HepG2 (cell line): Measurements from ENCODE around the gene FAM3A. TPM values are rescaled to one million over a fixed set of nuclear protein-coding genes. Genes with fewer than 3 reads are reported as not detected.

Experiments used
- ATAC-seq: fragments of 200-7000 bp; cut with Tn5 transposase; 3 replicates; pipeline ENCODE4 v1.9.1; 2020; ENCODE audit warnings: mild to moderate bottlenecking, moderate library complexity
- BruUV-seq: library from RNA; stranded (reverse); fragments of 400-500 nt; replicated peaks from 2 replicates; lab custom pipeline; 2021; lab: Mats Ljungman, UMichigan
- CTCF ChIA-PET: fragments of 300-600 bp; formaldehyde crosslinking; extraction: SDS; loops from one replicate; lab custom pipeline; 2021; ENCODE audit warnings: low total read pairs, inconsistent platforms, low intra/inter-chr PET ratio; lab: Yijun Ruan, JAX
- POLR2A ChIA-PET: fragments of 350-600 bp; sonication (Branson Sonifier 250); formaldehyde crosslinking; loops from one replicate; lab custom pipeline; 2020; ENCODE audit warnings: antibody characterized with exemption, inconsistent platforms; lab: Yijun Ruan, JAX
- DNase-seq: peaks from one replicate; pipeline ENCODE4 v3.0.0-alpha.2; 2015; ENCODE audit warnings: low spot score
- FAIRE-seq: peaks from 3 replicates; lab custom pipeline; 2011; peaks lifted over from hg19 to GRCh38; lab: Jason Lieb, UNC
- H2AFZ ChIP-seq: one replicate; pipeline ENCODE4 v1.6.1; 2011; ENCODE audit warnings: low read length, inconsistent platforms
- H3K27ac ChIP-seq: fragments of 300-600 bp; 3 replicates; pipeline ENCODE4 v1.8.0; 2011; ENCODE audit warnings: mixed run types, mild to moderate bottlenecking, mixed read lengths, low read length, inconsistent platforms; ENCODE audit not compliant: insufficient read depth; ENCODE audit errors: extremely low read length
- H3K27me3 ChIP-seq, 2 experiments: fragments of 200-600 bp in 1 of 2; 2 replicates in 1 of 2; 3 replicates in 1 of 2; pipeline versions ENCODE4 v1.6.0 to v1.8.0; 2011; ENCODE audit warnings: low read length in 2 of 2, mild to moderate bottlenecking in 2 of 2, moderate library complexity in 2 of 2, inconsistent platforms in 1 of 2; ENCODE audit not compliant: insufficient read depth in 2 of 2, control insufficient read depth in 1 of 2
- H3K36me3 ChIP-seq, 2 experiments: fragments of 200-600 bp in 1 of 2; replicated peaks in 1 of 2; 2 replicates in 1 of 2; 3 replicates in 1 of 2; pipeline versions ENCODE4 v1.5.1 to v1.8.0; 2011; ENCODE audit warnings: low read length in 2 of 2, inconsistent platforms in 1 of 2; ENCODE audit not compliant: insufficient read depth in 2 of 2, control insufficient read depth in 1 of 2
- H3K4me1 ChIP-seq: 2 replicates; pipeline ENCODE4 v1.5.1; 2012; ENCODE audit warnings: low read length, inconsistent platforms; ENCODE audit not compliant: insufficient read depth
- H3K4me2 ChIP-seq: 2 replicates; pipeline ENCODE4 v1.6.0; 2011; ENCODE audit warnings: low read depth, low read length, inconsistent platforms
- H3K4me3 ChIP-seq, 3 experiments: fragments of 200-600 bp in 1 of 3; sonication (generic), shearing (Covaris generic) in 1 of 3; replicated peaks in 1 of 3; 2 replicates each; pipeline ENCODE4 v1.5.1; 2011 to 2016; ENCODE audit warnings: low read length in 3 of 3, inconsistent platforms in 2 of 3, low read depth in 2 of 3, mild to moderate bottlenecking in 2 of 3, control low read depth in 1 of 3, mixed read lengths in 1 of 3; ENCODE audit not compliant: insufficient read depth in 1 of 3
- H3K79me2 ChIP-seq: one replicate; pipeline ENCODE4 v1.6.1; 2011; ENCODE audit warnings: low read length, inconsistent platforms; ENCODE audit not compliant: insufficient read depth
- H3K9ac ChIP-seq: 2 replicates; pipeline ENCODE4 v1.6.0; 2011; ENCODE audit warnings: mild to moderate bottlenecking, low read depth, low read length, inconsistent platforms; ENCODE audit not compliant: insufficient read depth
- H3K9me3 ChIP-seq: 2 replicates; pipeline ENCODE4 v1.5.1; 2012; ENCODE audit warnings: mild to moderate bottlenecking, low read length
- H4K20me1 ChIP-seq: 2 replicates; pipeline ENCODE4 v1.6.0; 2011; ENCODE audit warnings: inconsistent platforms, mild to moderate bottlenecking, low read length, moderate library complexity; ENCODE audit not compliant: insufficient read depth
- FOXO1 ChIP-seq: sonication (generic); formaldehyde crosslinking; IDR thresholded peaks from 2 replicates; pipeline ENCODE4 v1.4.0; 2020; ENCODE audit warnings: missing genetic modification reagents
- HDAC1 ChIP-seq: sonication (generic); formaldehyde crosslinking; IDR thresholded peaks from 2 replicates; pipeline ENCODE4 v1.5.1; 2020; ENCODE audit warnings: mild to moderate bottlenecking, missing genetic modification reagents
- HMGA1 ChIP-seq: sonication (generic); formaldehyde crosslinking; conservative IDR thresholded peaks from 2 replicates; pipeline ENCODE4 v1.4.0; 2020; ENCODE audit warnings: missing genetic modification reagents
- MAFF ChIP-seq: IDR thresholded peaks from 2 replicates; pipeline ENCODE4 v1.6.1; 2011; ENCODE audit warnings: low read depth, low read length, improper control_type of control experiment
- NFE2L2 ChIP-seq: fragments of 150-350 bp; IDR thresholded peaks from 2 replicates; pipeline ENCODE4 v1.6.1; 2014; ENCODE audit warnings: low read length
- PCBP1 ChIP-seq: fragments of 200-400 bp; formaldehyde crosslinking; IDR thresholded peaks from 2 replicates; pipeline ENCODE4 v1.6.1; 2017; ENCODE audit warnings: mild to moderate bottlenecking, low read depth, low read length, borderline replicate concordance
- SAP130 ChIP-seq: IDR thresholded peaks from 2 replicates; pipeline ENCODE4 v1.6.1; 2016; ENCODE audit warnings: low read depth
- SUZ12 ChIP-seq: fragments of 150-350 bp; IDR thresholded peaks from 2 replicates; pipeline ENCODE4 v1.6.1; 2014; ENCODE audit warnings: low read depth, low read length
- ZNF3 ChIP-seq: IDR thresholded peaks from 2 replicates; pipeline ENCODE4 v1.7.0; 2017; ENCODE audit warnings: inconsistent platforms
- ZNF766 ChIP-seq: sonication (generic); formaldehyde crosslinking; IDR thresholded peaks from 2 replicates; pipeline ENCODE4 v1.5.0; 2020; ENCODE audit warnings: missing genetic modification reagents, borderline replicate concordance
- WGBS: methylation state at CpG from one replicate; pipeline ENCODE4 v1.1.6; 2017; ENCODE audit warnings: low lambda C conversion rate; 5-methylcytosine and 5-hydroxymethylcytosine counted together
- in situ Hi-C: cut with HindIII; loops from 2 replicates; pipeline ENCODE4 v1.10.0; 2017; ENCODE audit warnings: low pct_unique_long_range_greater_than_20kb; ENCODE audit not compliant: extremely low pct_ligation_motif_present
- intact Hi-C: fragments of 100-400 bp; cut with micrococcal nuclease; formaldehyde crosslinking; loops from one replicate; pipeline ENCODE4 v1.10.0; 2022; ENCODE audit not compliant: unreplicated experiment
- polyA plus RNA-seq, 8 experiments: library from polyadenylated mRNA; depleted of rRNA in 3 of 8; stranded (reverse) in 7 of 8; unstranded in 1 of 8; fragments of >200 nt; fragmentation: Illumina TruSeq in 4 of 8; extraction: Trizol in 4 of 8; gene quantifications; 2 replicates each; pipeline versions ENCODE4 v1.2.1 to v1.2.3, GENCODE V29; 2011 to 2016; ENCODE audit warnings: low read depth in 4 of 8, missing spikeins in 1 of 8, mixed read lengths in 1 of 8; ENCODE audit not compliant: insufficient read depth in 1 of 8
- total RNA-seq, 5 experiments: library from RNA; depleted of rRNA; stranded (reverse); fragments of >200 nt; fragmentation: Illumina TruSeq; extraction: Trizol; gene quantifications; 2 replicates each; pipeline ENCODE4 v1.2.3, GENCODE V29; 2016; ENCODE audit warnings: low read depth in 1 of 5
- TF ChIP-seq, protein P1 (sequence below): IDR thresholded peaks from 2 replicates; pipeline ENCODE4 v1.6.1; 2016; ENCODE audit warnings: low read depth, control low read depth
- TF ChIP-seq, protein P2 (sequence below): sonication (generic); formaldehyde crosslinking; IDR thresholded peaks from 2 replicates; pipeline ENCODE4 v1.5.0; 2020; ENCODE audit warnings: mild to moderate bottlenecking, missing genetic modification reagents, borderline replicate concordance

The FAM3A gene
- total and polyA plus RNA-seq, 2 of the 13 experiments (the other 11 are each of a cell fraction or from before 2014, with no cell fraction given), result 11.2 to 22.7 TPM

GRCh38 chrX:154489182-154489581, 26.9 kb downstream of the FAM3A start (continued):
- TF ChIP-seq HDAC1 (CRISPR knock-in tag) (no peak), SUZ12 (no peak)

GRCh38 chrX:154488336-154489075, 27.5 kb downstream of the FAM3A start:
- no peak for ATAC-seq
- Histone ChIP-seq H3K27me3 (no peaks in the 10 kb centered on the region), H4K20me1 (no peaks in the 10 kb centered on the region), H3K27ac (no peak overlapping the region), H3K9me3 (no peaks in the 10 kb centered on the region), H3K4me1 (peaks cover 27% of the 10 kb centered on the region), H3K4me3 (no peak overlapping the region), H3K79me2 (no peaks in the 10 kb centered on the region), H2AFZ (no peak overlapping the region), H3K36me3 (no peaks in the 10 kb centered on the region; a peak in 1 of 5 replicates), H3K9ac (no peak overlapping the region), H3K4me2 (no peak overlapping the region)
- DNase-seq, result no peak
- in situ Hi-C loops, result no loop called here
- CTCF ChIA-PET, result no interaction called here
- WGBS, result no CpG with 5 or more reads among the region's 20 CpGs
- POLR2A ChIA-PET, result interaction anchor here (2.7 to 3.2 kb wide), 4 partner anchors 28 to 90 kb away, joined by 13 to 31 read pairs (median 18); partner anchors contain the start of genes FAM3A and RPL10
- no peak for FAIRE-seq
- intact Hi-C loops, result no loop called here
- TF ChIP-seq NFE2L2, result no peak
- TF ChIP-seq ZNF766 (CRISPR knock-in tag), result no peak
- TF ChIP-seq FOXO1 (CRISPR knock-in tag), result no peak
- TF ChIP-seq PCBP1, result no peak
- TF ChIP-seq SAP130, result no peak
- TF ChIP-seq MAFF, result no peak
- no peak for TF ChIP-seq ZNF3 (CRISPR knock-in tag)
- TF ChIP-seq, protein P1, sequence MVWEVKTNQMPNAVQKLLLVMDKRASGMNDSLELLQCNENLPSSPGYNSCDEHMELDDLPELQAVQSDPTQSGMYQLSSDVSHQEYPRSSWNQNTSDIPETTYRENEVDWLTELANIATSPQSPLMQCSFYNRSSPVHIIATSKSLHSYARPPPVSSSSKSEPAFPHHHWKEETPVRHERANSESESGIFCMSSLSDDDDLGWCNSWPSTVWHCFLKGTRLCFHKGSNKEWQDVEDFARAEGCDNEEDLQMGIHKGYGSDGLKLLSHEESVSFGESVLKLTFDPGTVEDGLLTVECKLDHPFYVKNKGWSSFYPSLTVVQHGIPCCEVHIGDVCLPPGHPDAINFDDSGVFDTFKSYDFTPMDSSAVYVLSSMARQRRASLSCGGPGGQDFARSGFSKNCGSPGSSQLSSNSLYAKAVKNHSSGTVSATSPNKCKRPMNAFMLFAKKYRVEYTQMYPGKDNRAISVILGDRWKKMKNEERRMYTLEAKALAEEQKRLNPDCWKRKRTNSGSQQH, result no peak
- TF ChIP-seq, protein P2, sequence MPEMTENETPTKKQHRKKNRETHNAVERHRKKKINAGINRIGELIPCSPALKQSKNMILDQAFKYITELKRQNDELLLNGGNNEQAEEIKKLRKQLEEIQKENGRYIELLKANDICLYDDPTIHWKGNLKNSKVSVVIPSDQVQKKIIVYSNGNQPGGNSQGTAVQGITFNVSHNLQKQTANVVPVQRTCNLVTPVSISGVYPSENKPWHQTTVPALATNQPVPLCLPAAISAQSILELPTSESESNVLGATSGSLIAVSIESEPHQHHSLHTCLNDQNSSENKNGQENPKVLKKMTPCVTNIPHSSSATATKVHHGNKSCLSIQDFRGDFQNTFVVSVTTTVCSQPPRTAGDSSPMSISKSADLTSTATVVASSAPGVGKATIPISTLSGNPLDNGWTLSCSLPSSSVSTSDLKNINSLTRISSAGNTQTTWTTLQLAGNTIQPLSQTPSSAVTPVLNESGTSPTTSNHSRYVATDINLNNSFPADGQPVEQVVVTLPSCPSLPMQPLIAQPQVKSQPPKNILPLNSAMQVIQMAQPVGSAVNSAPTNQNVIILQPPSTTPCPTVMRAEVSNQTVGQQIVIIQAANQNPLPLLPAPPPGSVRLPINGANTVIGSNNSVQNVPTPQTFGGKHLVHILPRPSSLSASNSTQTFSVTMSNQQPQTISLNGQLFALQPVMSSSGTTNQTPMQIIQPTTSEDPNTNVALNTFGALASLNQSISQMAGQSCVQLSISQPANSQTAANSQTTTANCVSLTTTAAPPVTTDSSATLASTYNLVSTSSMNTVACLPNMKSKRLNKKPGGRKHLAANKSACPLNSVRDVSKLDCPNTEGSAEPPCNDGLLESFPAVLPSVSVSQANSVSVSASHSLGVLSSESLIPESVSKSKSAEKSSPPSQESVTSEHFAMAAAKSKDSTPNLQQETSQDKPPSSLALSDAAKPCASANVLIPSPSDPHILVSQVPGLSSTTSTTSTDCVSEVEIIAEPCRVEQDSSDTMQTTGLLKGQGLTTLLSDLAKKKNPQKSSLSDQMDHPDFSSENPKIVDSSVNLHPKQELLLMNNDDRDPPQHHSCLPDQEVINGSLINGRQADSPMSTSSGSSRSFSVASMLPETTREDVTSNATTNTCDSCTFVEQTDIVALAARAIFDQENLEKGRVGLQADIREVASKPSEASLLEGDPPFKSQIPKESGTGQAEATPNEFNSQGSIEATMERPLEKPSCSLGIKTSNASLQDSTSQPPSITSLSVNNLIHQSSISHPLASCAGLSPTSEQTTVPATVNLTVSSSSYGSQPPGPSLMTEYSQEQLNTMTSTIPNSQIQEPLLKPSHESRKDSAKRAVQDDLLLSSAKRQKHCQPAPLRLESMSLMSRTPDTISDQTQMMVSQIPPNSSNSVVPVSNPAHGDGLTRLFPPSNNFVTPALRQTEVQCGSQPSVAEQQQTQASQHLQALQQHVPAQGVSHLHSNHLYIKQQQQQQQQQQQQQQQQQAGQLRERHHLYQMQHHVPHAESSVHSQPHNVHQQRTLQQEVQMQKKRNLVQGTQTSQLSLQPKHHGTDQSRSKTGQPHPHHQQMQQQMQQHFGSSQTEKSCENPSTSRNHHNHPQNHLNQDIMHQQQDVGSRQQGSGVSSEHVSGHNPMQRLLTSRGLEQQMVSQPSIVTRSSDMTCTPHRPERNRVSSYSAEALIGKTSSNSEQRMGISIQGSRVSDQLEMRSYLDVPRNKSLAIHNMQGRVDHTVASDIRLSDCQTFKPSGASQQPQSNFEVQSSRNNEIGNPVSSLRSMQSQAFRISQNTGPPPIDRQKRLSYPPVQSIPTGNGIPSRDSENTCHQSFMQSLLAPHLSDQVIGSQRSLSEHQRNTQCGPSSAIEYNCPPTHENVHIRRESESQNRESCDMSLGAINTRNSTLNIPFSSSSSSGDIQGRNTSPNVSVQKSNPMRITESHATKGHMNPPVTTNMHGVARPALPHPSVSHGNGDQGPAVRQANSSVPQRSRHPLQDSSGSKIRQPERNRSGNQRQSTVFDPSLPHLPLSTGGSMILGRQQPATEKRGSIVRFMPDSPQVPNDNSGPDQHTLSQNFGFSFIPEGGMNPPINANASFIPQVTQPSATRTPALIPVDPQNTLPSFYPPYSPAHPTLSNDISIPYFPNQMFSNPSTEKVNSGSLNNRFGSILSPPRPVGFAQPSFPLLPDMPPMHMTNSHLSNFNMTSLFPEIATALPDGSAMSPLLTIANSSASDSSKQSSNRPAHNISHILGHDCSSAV (CRISPR knock-in tag), result no peak
- TF ChIP-seq HMGA1, result no peak
- no TSS peak for BruUV-seq
